Natural killer cell (primary cell): ENCODE measurements around the gene CMIP. TPM values are rescaled to one million over a fixed set of nuclear protein-coding genes. Genes with fewer than 3 reads are reported as not detected.
"Not testable (repeated sequence)": the region's sequence is repeated elsewhere in the genome, so short reads cannot be mapped to it uniquely, and the experiment has no call there.

Experiments used
- ATAC-seq, 3 donors: fragments of 150-1000 bp in 2 of 3; fragments of 200-7000 bp in 1 of 3; cut with Tn5 transposase; 1 replicate in 1 of 3; 2 replicates in 2 of 3; pipeline ENCODE4 v1.10.0; 2021; ENCODE audit warnings: mild to moderate bottlenecking in 2 of 3, moderate library complexity in 2 of 3
- DNase-seq, 2 donors: peaks; one replicate each; pipeline versions ENCODE4 v3.0.0 to v3.0.0-alpha.2; 2013 to 2021; ENCODE audit warnings: mixed read lengths in 1 of 2
- H3K27ac ChIP-seq: one replicate; pipeline ENCODE4 v1.5.1; 2013; ENCODE audit warnings: mild to moderate bottlenecking, low read length
- H3K27me3 ChIP-seq: one replicate; pipeline ENCODE4 v1.6.1; 2013; ENCODE audit warnings: low read length; ENCODE audit not compliant: control insufficient read depth, insufficient read depth
- H3K36me3 ChIP-seq: one replicate; pipeline ENCODE4 v1.6.1; 2013; ENCODE audit warnings: low read length; ENCODE audit not compliant: control insufficient read depth, insufficient read depth
- H3K4me1 ChIP-seq: one replicate; pipeline ENCODE4 v1.6.1; 2013; ENCODE audit warnings: low read length; ENCODE audit not compliant: control insufficient read depth, insufficient read depth
- H3K4me3 ChIP-seq: one replicate; pipeline ENCODE4 v1.5.1; 2013; ENCODE audit warnings: low read length
- H3K9me3 ChIP-seq: one replicate; pipeline ENCODE4 v1.6.1; 2013; ENCODE audit warnings: low read length; ENCODE audit not compliant: control insufficient read depth, insufficient read depth
- H3K27ac Mint-ChIP-seq, 2 donors: one replicate each; pipeline ENCODE4 v1.8.0; 2022; ENCODE audit warnings: mild to moderate bottlenecking in 2 of 2, mixed read lengths in 2 of 2, moderate library complexity in 1 of 2
- H3K27me3 Mint-ChIP-seq, 2 donors: one replicate each; pipeline ENCODE4 v1.8.0; 2022; ENCODE audit warnings: low read depth in 2 of 2, mixed read lengths in 2 of 2
- H3K36me3 Mint-ChIP-seq: one replicate; pipeline ENCODE4 v1.8.0; 2022; ENCODE audit warnings: mixed read lengths
- H3K4me1 Mint-ChIP-seq, 2 donors: one replicate each; pipeline ENCODE4 v1.8.0; 2022; ENCODE audit warnings: mixed read lengths in 2 of 2
- H3K4me3 Mint-ChIP-seq: one replicate; pipeline ENCODE4 v1.8.0; 2022; ENCODE audit warnings: mild to moderate bottlenecking, moderate library complexity, mixed read lengths
- H3K9me3 Mint-ChIP-seq, 2 donors: one replicate each; pipeline ENCODE4 v1.8.0; 2022; ENCODE audit warnings: mixed read lengths in 2 of 2
- WGBS: methylation state at CpG from one replicate; pipeline ENCODE4 v1.1.7; 2013; ENCODE audit warnings: missing lambda C conversion rate; ENCODE audit not compliant: insufficient coverage; 5-methylcytosine and 5-hydroxymethylcytosine counted together
- intact Hi-C: fragments of 100-400 bp; cut with micrococcal nuclease; formaldehyde crosslinking; loops from one replicate; pipeline ENCODE4 v1.14.2; 2022
- total RNA-seq, 4 donors: library from RNA; stranded (reverse); fragments of 120-200 nt in 1 of 4; gene quantifications; one replicate each; pipeline versions ENCODE4 v1.2.3 to v1.2.4, GENCODE V29; 2013 to 2022
- TF ChIP-seq, protein P1 (sequence below): fragments of 200-600 bp; IDR thresholded peaks from one replicate; pipeline ENCODE4 v1.8.0; 2022; ENCODE audit warnings: antibody characterized with exemption

Gene CMIP
- total RNA-seq, 3 donors from 2014 or later (not counting 1 experiment from before 2014, with no cell fraction given) = 88.2 to 115 (median 91.5) TPM

- H3K9me3 ChIP-seq = no peaks in the 10 kb centered on the region
- peaks cover 4 to 6% of the 10 kb centered on the region in 2 donors for H3K4me1 Mint-ChIP-seq
- no peaks in the 10 kb centered on the region for H3K36me3 ChIP-seq
- no peaks in the 10 kb centered on the region for H3K9me3 Mint-ChIP-seq
- DNase-seq = no peak
- intact Hi-C loops = no loop called here
- no peaks in the 10 kb centered on the region for H3K27me3 ChIP-seq
- TF ChIP-seq, protein P1, sequence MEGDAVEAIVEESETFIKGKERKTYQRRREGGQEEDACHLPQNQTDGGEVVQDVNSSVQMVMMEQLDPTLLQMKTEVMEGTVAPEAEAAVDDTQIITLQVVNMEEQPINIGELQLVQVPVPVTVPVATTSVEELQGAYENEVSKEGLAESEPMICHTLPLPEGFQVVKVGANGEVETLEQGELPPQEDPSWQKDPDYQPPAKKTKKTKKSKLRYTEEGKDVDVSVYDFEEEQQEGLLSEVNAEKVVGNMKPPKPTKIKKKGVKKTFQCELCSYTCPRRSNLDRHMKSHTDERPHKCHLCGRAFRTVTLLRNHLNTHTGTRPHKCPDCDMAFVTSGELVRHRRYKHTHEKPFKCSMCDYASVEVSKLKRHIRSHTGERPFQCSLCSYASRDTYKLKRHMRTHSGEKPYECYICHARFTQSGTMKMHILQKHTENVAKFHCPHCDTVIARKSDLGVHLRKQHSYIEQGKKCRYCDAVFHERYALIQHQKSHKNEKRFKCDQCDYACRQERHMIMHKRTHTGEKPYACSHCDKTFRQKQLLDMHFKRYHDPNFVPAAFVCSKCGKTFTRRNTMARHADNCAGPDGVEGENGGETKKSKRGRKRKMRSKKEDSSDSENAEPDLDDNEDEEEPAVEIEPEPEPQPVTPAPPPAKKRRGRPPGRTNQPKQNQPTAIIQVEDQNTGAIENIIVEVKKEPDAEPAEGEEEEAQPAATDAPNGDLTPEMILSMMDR = no peak
- no peaks in the 10 kb centered on the region for H3K36me3 Mint-ChIP-seq
- no peak for ATAC-seq
- peaks cover 0 to 4% of the 10 kb centered on the region in 2 donors for H3K27me3 Mint-ChIP-seq
- WGBS = 87% methylated on average over 9 of the region's 9 CpGs
- H3K27ac Mint-ChIP-seq = no peak overlapping the region
- H3K27ac ChIP-seq = no peak overlapping the region
- peaks cover 4% of the 10 kb centered on the region for H3K4me1 ChIP-seq
- H3K4me3 ChIP-seq = no peak overlapping the region
- no peak overlapping the region for H3K4me3 Mint-ChIP-seq
Observed at GRCh38 chr16:81419806-81420205, 24.8 kb upstream of the CMIP start.

GRCh38 chr16:81421126-81421525, 23.5 kb upstream of the CMIP start:
- H3K9me3 ChIP-seq = no peaks in the 10 kb centered on the region
- H3K36me3 Mint-ChIP-seq = no peaks in the 10 kb centered on the region
- H3K36me3 ChIP-seq = no peaks in the 10 kb centered on the region
- H3K27me3 Mint-ChIP-seq = peaks cover 0 to 4% of the 10 kb centered on the region in 2 donors
- no peaks in the 10 kb centered on the region for H3K27me3 ChIP-seq
- intact Hi-C loops = no loop called here
- H3K4me3 ChIP-seq = no peak overlapping the region
- DNase-seq = no peak
- TF ChIP-seq, protein P1 = no peak
- no peak overlapping the region for H3K27ac ChIP-seq
- 85% methylated on average over 2 of the region's 2 CpGs for WGBS
- H3K4me1 Mint-ChIP-seq = peaks cover 7 to 9% of the 10 kb centered on the region in 2 donors
- ATAC-seq = no peak
- peaks cover 10% of the 10 kb centered on the region for H3K4me1 ChIP-seq
- no peak overlapping the region for H3K4me3 Mint-ChIP-seq
- no peaks in the 10 kb centered on the region for H3K9me3 Mint-ChIP-seq
- H3K27ac Mint-ChIP-seq = no peak overlapping the region

GRCh38 chr16:81421536-81421935, 23.1 kb upstream of the CMIP start:
- ATAC-seq (no peak), DNase-seq (no peak)
- TF ChIP-seq, protein P1 = no peak
- no peaks in the 10 kb centered on the region for H3K27me3 ChIP-seq
- no peak overlapping the region for H3K27ac ChIP-seq
- H3K4me1 ChIP-seq = peaks cover 10% of the 10 kb centered on the region
- H3K27me3 Mint-ChIP-seq = peaks cover 0 to 4% of the 10 kb centered on the region in 2 donors
- 94% methylated on average over 9 of the region's 11 CpGs for WGBS
- peaks cover 7 to 9% of the 10 kb centered on the region in 2 donors for H3K4me1 Mint-ChIP-seq
- H3K36me3 ChIP-seq = no peaks in the 10 kb centered on the region
- no peak overlapping the region for H3K4me3 Mint-ChIP-seq
- H3K27ac Mint-ChIP-seq = no peak overlapping the region
- H3K4me3 ChIP-seq = no peak overlapping the region
- no peaks in the 10 kb centered on the region for H3K9me3 Mint-ChIP-seq
- intact Hi-C loops = no loop called here
- no peaks in the 10 kb centered on the region for H3K9me3 ChIP-seq
- no peaks in the 10 kb centered on the region for H3K36me3 Mint-ChIP-seq

- H3K4me3 Mint-ChIP-seq, intact Hi-C loops, H3K27me3 Mint-ChIP-seq, H3K36me3 Mint-ChIP-seq, ATAC-seq, H3K9me3 ChIP-seq, H3K27ac ChIP-seq, H3K27me3 ChIP-seq, H3K4me1 ChIP-seq, H3K36me3 ChIP-seq, H3K9me3 Mint-ChIP-seq, H3K27ac Mint-ChIP-seq, DNase-seq, H3K4me3 ChIP-seq: not testable (repeated sequence)
- WGBS = 96% methylated on average over 7 of the region's 7 CpGs
- peaks cover 10 to 12% of the 10 kb centered on the region in 2 donors for H3K4me1 Mint-ChIP-seq
Observed at GRCh38 chr16:81422153-81422552, 22.5 kb upstream of the CMIP start.
